ENCODE results near the gene CXorf65.

DNA sequence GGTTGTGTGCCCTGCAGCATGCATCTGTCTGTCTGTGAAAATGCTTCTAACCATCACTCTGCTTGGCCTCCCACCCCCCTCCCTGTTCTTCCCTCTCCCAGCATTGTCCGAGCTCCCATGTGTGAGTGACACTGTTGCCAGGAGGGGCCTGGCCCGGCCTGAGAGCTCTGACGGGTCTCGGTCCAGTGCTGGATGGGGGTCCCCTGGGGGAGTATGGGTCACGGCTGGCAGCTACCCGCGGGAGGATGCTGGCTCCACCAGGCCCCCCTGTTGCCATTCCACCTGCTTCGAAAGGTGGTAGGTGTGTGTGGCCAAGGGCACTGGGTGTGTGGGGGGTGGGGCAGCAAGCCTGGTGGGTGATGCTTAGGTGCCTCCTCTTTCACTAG lies 41.7 kb upstream of the CXorf65 start:
- TF ChIP-seq POLR2A (IDR thresholded peaks at IDR 0.05), result no peak
- TF ChIP-seq, protein P1, sequence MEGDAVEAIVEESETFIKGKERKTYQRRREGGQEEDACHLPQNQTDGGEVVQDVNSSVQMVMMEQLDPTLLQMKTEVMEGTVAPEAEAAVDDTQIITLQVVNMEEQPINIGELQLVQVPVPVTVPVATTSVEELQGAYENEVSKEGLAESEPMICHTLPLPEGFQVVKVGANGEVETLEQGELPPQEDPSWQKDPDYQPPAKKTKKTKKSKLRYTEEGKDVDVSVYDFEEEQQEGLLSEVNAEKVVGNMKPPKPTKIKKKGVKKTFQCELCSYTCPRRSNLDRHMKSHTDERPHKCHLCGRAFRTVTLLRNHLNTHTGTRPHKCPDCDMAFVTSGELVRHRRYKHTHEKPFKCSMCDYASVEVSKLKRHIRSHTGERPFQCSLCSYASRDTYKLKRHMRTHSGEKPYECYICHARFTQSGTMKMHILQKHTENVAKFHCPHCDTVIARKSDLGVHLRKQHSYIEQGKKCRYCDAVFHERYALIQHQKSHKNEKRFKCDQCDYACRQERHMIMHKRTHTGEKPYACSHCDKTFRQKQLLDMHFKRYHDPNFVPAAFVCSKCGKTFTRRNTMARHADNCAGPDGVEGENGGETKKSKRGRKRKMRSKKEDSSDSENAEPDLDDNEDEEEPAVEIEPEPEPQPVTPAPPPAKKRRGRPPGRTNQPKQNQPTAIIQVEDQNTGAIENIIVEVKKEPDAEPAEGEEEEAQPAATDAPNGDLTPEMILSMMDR (IDR thresholded peaks at IDR 0.05), result no peak

Data from stomach (tissue), 4 donors.